NCI-H82 treated with DMSO at 0.1 percent for 48 hours (cell line): ENCODE results near the gene FAM110D.
A peak's percentile ranks its signal among the peaks of the same experiment; 100 is the strongest.

Experiments
- DNase-seq: peaks from one replicate; lab custom pipeline; 2025; ENCODE audit not compliant: unreplicated experiment; lab: John Stamatoyannopoulos, UW

FAM110D gene

DNA sequence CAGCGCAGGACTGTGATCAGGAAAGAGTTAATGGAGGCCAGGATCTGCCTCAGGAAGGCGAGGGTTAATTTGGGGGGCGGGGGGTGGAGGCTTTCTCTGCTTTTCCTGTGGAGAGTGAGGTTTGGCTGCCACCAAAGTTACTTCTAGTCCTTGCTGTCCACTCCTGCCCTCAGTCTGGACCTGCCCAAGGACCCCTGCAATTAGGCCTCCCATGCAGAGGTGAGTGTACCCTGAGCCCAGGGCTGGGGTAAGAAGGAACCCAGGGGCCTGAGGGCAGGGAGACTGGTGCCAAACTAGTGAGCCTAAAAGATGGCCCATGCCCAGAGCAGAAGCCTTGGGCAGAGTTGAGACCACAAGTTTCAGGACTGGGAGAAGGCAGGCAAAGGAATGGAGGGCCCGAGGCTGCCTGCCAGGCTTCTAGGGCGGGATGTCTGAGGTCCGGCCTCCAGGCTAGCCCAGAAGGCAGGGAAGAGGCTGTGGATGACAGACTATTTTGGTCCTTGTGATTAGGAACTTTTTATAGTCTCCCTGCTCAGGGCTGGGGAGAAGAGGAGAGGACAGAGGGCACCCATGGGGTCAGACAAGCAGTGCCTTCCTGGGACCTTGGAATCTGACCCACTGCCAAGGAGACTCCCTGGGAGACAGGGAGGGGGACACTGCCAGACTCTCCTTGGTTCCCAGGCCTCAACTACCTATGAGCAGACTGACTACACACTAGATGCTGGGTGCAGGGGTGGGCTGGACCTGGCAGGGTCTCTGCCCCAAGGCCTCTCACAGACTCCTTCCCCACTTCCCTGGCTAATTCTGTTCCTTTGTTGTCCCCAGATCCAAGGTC is at the start of gene FAM110D:
FAM110D (plus strand) TSS at position 172 of the 835 bp plus-strand sequence. CDS start 2,213 bp downstream, outside the sequence.
- no peak for DNase-seq

GRCh38 chr1:26109229-26110164 is 49.4 kb upstream of the FAM110D start:
- DNase-seq, result no peak

DNA sequence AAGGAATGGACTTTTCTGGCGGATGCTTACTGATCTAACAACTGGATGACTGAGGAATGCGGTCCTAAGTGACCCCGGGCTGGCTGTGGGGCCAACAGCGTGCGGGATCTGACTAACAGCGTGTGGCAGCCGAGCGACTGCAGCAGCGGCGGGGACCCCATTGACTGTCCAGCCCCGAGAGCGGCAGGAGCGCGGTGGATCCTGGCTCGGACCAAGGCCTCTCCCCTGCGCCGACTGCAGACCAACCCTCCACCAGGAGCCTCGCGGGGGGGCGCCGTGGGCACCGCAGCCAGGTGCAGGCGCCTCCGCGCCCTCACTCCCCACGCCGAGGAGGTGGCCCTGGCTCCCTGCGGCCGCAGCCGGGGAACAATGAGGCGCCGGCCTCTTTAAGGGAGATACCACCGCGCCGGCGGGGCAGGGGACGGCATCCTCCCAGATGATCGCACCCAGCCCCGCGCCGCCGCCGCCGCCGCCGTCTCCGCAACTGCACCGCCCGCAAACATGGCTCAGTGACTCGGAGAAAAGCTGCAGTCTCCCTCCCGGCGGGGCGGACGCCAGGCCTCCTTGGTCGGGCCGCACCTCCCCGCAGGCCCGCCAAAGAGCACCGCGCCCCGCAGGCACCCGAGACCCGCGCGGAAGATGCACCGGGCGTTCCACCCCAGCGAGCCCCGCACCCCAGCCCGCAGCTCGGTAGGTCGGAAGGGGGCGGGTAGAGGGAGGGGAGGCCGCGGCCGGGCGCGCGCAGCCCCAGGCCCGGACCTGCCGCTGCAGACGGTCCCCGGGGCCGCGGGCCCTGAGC is 47.9 kb upstream of the FAM110D start:
- peak; percentile 35 for DNase-seq

DNA sequence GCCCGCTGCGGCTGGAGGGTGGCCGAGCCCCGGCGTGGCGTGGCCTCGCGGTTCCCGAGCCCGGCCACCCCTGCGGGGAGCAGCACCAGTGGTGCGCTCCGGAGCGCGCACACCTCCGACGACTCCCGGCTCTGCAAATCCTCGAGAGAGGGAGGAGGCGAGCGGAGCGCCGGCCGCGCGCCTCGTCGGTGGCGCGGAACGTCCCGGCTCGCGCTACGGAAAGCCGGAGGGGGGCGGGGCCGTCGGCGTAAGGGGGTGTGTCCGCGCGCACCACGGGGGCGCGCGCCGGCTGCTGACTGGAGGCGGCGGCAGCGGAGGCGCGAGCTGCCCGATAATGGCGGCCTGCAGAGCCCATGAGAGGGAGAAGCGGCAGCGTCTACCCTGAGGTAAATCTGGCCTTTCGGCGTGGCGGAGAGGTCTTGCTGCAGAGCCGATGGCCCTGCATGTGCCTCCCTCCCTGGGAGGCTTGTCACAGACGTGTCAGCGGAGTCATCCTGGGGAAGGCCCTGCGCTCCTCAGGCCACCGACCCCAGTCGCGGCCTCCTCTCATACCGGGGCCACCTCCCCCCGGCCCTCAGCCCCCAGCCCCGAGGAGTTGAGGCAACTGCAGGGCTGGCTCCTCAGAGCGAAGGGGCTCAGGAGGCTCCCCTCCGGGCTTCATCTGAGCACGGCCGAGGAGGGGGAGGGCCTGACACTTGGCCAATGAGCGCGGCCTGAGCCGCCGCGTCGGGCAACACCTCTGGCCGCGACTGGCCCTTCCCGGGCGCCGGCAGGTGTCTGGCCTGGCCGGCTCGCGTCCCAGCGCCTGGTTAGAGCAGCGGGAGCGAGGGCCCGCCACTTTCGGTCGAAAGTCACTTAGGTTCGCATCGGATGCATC is 47.1 kb upstream of the FAM110D start, which contains the start of gene PDIK1L:
PDIK1L (plus strand) TSS at position 295 of the 877 bp plus-strand sequence. CDS start 2,485 bp downstream, outside the sequence.
- peak; percentile 78 for DNase-seq

- no peak for DNase-seq
Measured at GRCh38 chr1:26112407-26112775, 46.5 kb upstream of the FAM110D start.

DNA sequence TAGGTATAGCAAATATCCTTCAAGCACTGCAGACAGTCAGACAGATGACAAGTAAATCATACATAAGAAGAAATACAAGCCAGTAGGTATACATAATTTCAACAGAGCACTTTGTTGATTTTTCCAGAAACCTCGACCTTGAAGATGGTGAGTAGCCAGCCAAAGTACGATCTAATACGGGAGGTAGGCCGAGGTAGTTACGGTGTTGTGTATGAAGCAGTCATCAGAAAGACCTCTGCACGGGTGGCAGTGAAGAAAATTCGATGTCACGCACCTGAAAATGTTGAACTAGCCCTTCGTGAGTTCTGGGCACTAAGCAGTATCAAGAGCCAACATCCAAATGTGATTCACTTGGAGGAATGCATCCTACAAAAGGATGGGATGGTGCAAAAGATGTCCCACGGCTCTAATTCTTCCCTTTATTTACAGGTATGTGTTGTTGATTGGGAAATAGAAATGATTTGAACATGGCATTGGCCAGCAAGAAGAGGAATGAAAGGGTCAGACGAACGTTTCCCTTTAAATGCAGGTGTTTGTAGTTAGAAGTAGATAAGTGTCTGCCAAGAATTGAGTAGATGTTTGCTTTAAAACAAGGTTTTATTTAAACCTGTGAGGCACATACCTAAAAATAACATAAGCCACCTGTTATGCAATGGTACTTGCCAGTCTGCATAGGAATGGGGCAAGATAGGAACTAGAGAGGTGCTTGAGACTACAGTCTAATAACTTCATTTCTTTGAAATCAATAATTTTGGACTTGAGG is 44.5 kb upstream of the FAM110D start:
- no peak for DNase-seq

GRCh38 chr1:26119892-26120608 is 38.8 kb upstream of the FAM110D start:
- no peak for DNase-seq

DNA sequence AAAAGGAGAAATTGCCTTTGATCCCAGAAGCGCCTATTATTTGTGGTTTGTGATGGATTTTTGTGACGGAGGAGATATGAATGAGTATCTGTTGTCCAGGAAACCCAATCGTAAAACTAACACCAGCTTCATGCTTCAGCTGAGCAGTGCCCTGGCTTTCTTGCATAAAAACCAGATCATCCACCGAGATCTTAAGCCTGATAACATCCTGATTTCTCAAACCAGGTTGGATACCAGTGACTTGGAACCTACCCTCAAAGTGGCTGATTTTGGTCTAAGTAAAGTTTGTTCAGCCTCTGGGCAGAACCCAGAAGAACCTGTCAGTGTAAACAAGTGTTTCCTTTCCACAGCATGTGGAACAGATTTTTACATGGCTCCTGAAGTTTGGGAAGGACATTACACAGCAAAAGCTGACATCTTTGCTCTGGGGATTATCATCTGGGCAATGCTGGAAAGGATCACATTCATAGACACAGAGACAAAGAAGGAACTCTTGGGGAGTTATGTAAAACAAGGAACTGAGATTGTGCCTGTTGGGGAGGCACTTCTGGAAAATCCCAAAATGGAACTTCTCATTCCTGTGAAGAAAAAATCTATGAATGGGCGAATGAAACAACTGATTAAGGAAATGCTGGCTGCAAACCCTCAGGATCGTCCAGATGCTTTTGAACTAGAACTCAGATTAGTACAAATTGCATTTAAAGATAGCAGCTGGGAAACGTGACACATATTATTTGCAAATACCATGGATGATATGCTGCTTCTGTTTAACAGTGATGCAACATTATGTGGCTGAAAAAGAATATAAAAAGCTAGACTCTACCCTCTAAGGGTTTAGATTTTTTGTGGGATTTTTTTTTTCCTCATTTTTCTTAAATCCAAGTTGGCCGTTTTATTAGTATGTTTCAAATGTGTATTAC is 36.8 kb upstream of the FAM110D start:
- DNase-seq, result no peak

DNA sequence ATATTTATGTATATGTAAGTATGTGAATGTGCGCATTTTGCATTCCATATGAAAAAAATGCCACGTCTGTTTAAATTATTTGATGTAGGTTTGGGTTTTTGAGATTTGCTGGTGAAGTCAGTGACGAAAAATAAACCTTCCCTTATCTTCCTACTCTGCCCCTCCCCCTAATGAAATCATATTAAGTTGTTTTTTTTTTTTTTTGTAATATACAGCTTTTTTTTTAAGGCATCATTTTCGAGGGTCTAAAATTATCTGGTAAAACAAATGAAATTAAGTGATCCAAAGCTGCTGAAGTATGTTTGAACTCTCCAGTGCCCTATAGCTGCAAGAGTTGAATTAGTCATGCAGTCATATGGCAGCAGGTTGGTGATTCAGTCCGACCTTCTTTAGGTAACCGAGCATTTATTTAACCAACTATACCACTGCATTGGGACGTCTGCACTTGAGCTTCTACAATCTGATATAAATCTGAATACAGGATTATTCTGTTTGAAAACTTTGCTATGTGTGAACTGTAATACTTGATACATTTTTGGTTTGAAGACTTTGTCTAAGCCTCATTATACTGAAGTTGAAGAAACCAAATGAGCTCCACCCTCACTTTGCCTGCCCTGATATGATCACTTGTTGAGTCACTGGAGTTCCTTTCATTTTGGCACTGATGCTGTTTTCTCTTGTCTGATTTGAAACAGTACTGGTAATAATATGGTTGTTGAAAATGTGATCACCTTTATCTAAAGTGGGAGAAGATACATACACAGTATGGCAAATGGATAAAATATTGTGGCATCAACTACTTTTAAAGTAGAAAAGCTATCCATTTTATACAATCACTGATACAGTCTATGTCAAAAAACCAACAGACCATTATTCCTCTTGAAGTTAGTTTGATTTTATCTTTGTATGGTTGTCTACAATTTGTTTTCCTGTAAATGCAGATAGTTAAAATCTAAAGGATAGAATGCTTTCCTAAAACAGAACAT is 35.6 kb upstream of the FAM110D start:
- no peak for DNase-seq

DNA sequence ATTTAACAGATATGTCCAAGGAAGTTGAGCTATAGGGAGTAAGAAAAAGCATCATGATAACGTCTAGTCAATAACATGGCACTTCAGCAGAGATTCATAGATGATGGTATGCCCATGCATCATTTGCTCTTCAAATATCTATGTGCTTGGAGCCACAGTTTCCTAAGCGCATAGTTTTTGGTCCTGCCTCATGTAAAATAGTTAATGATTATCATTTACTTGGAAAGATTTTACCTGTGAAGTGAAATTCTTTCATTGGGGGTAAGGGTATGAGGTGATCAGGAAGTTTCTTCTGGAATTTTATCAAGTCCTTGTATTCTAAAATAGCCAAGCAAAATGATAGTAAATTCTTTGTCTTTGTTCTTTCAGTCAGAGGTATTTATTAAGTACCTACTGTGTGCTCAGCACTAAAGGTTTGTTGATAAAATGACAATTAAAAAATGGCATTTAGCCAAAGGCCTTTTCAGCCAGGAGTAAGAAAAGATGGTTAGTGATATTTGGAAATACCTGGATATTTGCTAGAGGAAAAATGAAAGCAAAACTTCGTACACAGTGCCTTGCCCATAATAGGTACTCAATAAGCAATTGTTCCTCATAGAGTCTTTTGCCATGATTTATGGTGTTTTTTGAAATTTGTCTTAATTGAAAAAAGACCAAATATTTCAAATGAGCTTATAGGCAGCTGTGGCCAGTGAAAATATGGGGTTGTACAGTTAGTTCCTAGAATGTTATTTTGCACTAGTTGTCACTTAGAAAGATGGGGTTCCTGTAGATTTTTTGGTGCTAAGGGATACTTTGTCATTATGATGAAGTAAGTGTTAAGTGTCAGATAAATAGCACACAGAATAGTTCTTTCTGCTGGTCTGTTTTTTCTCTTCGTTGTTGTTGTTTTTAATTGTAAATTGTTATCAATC is 34.2 kb upstream of the FAM110D start:
- no peak for DNase-seq

GRCh38 chr1:26125382-26125781 is 33.5 kb upstream of the FAM110D start:
- no peak for DNase-seq

DNA sequence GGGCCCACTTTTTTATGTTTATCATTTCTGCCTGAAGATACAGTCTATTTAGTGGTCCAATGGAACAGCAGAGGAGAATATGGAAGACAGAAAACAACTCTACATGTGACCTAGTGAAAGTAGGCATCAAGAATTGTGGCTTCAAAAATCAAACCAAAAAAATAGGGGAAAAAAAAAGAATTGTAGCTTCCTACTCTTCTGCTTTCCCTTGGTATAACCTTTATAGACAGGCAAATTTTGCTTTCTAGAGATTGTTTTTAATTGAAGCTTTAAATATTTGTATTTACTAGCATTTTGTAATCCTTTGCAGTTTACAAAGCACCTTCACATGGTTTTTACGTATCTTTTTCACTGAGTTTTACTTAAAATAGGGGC is 32.9 kb upstream of the FAM110D start:
- DNase-seq, result no peak

- no peak for DNase-seq
Measured at GRCh38 chr1:26126321-26127084, 32.4 kb upstream of the FAM110D start.
